ENCODE results near the gene SEPTIN11.

DNA sequence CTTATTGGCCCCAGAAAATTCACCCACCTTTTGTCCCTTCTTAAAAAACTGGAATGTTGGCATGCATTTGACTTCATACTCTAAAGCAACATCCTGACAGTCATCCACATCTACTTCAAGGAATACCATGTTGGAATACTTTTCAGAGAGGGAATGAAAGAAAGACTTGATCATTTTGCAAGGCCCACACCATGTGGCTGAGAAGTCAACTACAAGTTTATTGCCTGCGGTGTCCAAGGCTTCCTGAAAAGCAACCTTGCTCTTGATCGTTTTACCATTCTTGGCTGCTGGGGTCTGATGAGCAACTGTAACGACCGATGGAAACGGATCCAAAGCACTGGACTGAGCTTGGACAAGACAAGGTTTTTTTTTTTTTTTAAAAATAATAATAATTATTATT lies 9.3 kb downstream of the SEPTIN11 start:
- no peak for TF ChIP-seq TEAD4 (IDR thresholded peaks at IDR 0.05; ENCODE audit: low read depth, low read length)
- no peak for TF ChIP-seq CTCF (IDR thresholded peaks at IDR 0.05; ENCODE audit: control extremely low read depth in 1 of 3, insufficient read depth in 1 of 3, low read depth in 1 of 3, low read length in 3 of 3)
- no peak for TF ChIP-seq ASH2L (IDR thresholded peaks at IDR 0.05; ENCODE audit: low read length)
- no peak for TF ChIP-seq GABPA (IDR thresholded peaks at IDR 0.05; ENCODE audit: borderline replicate concordance, insufficient read depth, low read length)
- no peak for TF ChIP-seq KDM4A (IDR thresholded peaks at IDR 0.05; ENCODE audit: low read depth, low read length, severe bottlenecking)
- TF ChIP-seq CBX8 (IDR thresholded peaks at IDR 0.05; ENCODE audit: borderline replicate concordance, low read depth, low read length) = no peak
- no peak for TF ChIP-seq NRF1 (IDR thresholded peaks at IDR 0.05; ENCODE audit: low read depth, low read length)
- TF ChIP-seq USF2 (IDR thresholded peaks at IDR 0.05; ENCODE audit: low read length) = no peak
- no peak for TF ChIP-seq EZH2 (IDR thresholded peaks at IDR 0.05; ENCODE audit: low read depth, low read length, severe bottlenecking)
- TF ChIP-seq HDAC6 (IDR thresholded peaks at IDR 0.05; ENCODE audit: low read depth, low read length) = no peak
- no peak for TF ChIP-seq CEBPB (IDR thresholded peaks at IDR 0.05; ENCODE audit: low read depth, low read length)
- no peak for TF ChIP-seq TAF1 (IDR thresholded peaks at IDR 0.05; ENCODE audit: low read depth, low read length)
- TF ChIP-seq, protein P1, sequence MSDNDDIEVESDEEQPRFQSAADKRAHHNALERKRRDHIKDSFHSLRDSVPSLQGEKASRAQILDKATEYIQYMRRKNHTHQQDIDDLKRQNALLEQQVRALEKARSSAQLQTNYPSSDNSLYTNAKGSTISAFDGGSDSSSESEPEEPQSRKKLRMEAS (IDR thresholded peaks at IDR 0.05) = no peak
